NCI-H345 treated with DMSO at 0.1 percent for 48 hours (cell line): ENCODE results near the gene BIRC7.
A peak's percentile ranks its signal among the peaks of the same experiment; 100 is the strongest.

Source experiments
- DNase-seq: peaks from one replicate; lab custom pipeline; 2025; ENCODE audit not compliant: unreplicated experiment; lab: John Stamatoyannopoulos, UW

BIRC7 gene

DNA sequence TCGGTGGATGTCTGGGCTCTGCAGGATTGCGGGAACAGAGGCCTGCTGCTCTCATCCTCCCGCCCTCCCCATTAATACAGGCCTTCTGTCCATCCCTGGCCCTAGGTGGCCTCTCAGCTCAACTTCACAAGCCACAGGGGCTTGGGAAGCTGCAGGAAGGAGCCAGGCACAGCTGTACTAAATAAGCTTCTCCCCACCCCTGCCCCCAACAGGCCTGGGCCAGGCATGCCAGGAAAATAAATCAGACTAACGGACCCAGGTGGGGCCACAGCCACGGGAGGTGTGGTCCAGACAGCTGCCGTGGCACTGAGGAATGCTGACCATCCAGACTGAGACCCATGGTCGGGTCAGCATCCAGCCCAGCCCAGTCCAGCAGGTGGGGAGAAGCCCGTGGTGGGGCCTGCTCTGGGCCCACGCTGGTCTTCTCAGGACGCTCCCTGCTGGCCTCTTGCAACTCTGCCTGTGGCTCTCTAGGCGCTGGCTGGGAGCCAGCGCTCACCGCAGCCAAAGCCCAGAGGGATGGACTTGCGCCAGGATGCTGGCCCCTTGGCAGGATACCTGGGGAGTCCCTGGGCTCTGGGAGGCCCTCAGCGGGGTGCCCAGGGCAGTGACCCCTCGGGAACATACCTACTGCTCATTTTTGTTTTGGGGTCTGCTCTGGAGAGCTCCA, 11.2 kb upstream of the BIRC7 start:
- DNase-seq = peak; percentile 42

DNA sequence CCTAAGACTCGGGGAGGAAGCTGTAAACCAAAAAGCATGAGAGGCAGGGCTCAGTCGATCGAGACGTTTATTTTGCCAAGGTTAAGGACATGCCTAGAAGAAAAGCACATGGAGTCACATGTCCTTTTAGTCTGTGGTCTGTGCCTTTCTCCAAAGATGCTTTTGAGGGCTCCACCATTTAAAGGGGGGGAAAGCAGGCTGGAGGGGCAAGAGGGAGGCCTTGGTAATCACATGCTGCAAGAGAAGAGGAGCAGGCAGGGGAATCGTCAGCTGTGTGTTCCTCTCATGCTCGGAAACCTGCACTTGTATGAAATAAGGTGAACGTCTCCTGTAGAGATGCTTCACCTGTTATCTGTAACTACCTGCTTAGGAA, 10.6 kb upstream of the BIRC7 start:
- no peak for DNase-seq

GRCh38 chr20:63226042-63226943, 9.4 kb upstream of the BIRC7 start:
- no peak for DNase-seq

DNA sequence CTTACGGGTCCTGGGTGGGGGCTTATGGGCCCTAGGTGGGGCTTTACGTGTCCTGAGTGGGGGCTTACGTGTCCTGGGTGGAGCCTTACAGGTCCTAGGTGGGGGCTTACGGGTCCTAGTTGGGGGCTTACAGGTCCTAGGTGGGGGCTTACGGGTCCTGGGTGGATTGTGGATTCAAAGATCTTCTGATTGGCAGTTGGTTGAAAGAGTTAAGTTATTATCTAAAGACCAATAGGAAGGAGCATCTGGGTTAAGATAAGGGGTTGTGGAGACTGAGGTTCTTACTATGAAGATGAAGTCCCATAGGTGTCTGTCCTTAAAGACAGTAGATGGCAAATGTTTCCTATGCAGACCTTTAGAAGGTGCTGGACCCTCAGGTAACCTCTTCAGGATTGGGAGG, 8.4 kb upstream of the BIRC7 start:
- no peak for DNase-seq

DNA sequence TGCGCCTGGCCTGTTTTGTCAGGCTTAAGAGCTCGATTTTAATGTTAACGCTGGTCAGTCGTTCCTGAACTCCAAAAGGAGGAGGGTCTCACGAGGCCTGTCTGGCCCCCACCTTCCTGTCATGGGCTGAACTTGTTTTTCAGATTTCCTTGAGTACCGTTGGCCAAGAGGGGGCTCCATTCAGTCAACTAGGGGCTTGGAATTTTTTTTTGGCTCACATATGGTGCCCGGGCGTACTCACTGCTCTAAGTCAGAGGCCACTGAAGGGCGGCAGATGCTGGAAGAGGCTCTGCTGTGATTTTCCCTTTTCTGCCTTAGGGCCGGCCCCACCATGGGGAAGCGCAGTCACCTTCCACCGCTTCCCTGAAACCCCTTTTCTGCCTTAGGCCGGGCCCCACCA, 6.9 kb upstream of the BIRC7 start:
- no peak for DNase-seq

DNA sequence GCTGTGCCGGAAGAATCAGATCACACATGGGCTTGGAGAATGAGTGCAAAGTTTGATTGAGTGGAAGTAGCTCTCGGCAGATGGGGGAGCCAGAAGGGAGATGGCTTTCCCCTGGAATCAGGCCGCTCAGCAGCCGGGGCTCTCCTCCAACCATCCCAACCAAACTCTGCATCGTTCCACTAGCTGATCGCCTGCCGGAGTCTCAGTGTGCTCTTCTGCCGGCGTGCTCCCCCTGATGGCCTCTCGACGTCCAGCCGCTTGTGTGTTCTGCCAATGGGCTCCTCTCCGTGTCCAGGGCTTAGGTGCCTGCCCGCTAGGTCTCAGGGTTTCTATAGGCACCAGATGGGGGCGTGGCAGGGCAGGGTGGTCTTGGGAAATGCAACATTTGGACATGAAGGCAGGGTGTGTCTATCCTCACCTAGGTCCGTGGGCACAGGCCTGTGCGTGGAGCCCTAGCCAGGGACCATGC, 4.9 kb upstream of the BIRC7 start:
- no peak for DNase-seq

- no peak for DNase-seq
Measured at GRCh38 chr20:63232235-63233060, 3.3 kb upstream of the BIRC7 start.

DNA sequence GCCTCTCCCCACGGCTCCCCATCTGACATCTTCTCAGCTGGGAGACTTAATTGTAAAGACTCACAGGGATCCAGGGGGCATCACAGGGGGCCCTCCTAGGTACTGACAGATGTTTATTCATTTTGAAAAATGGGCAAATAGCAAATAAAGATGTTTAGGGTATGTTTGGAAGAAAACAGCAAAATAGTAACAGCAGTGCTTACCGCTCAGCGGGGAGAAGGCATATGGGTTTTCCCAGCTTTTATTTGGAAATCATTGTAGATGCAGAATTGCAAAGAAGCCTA, 2.7 kb upstream of the BIRC7 start:
- DNase-seq = no peak

- DNase-seq = no peak
Measured at GRCh38 chr20:63233924-63234323, 1.8 kb upstream of the BIRC7 start.

DNA sequence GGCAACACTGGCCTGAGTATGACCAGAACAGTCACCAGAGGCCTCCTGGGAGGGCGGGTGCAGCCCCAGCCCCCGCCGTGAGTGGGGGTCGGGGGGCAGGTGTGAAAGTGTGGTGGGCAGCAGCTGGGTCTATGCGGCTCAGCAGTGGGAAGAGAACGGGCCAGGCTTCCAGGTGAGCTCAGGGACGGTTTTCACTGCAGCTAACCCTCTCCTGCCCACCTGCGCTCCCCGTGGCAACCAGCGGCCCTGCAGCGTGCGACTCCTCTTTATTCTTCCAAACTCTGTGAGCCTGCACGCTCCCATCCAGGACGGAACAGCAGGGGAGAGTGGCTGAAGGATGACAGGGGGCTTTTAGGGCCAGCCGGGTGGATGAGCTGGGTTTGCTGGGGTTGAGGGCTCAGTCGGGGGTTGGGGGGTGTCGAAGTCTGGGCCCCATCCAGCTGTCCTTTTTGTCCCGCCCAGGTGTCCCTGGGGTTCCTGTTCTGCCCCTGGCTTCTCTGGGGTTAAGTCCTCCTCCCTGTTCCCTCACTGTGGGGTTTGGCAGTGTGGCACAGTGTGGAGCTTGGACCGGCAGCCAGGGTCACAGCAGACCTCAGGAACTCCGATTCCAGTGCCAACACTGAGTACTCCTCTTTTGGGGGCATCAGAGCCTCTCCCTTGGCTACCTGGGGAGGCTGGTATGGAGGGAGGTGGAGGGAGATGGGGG, 859 bp upstream of the BIRC7 start:
- DNase-seq = peak; percentile 16

- DNase-seq = no peak
Measured at GRCh38 chr20:63236116-63236837, 572 bp downstream of the BIRC7 start.

DNA sequence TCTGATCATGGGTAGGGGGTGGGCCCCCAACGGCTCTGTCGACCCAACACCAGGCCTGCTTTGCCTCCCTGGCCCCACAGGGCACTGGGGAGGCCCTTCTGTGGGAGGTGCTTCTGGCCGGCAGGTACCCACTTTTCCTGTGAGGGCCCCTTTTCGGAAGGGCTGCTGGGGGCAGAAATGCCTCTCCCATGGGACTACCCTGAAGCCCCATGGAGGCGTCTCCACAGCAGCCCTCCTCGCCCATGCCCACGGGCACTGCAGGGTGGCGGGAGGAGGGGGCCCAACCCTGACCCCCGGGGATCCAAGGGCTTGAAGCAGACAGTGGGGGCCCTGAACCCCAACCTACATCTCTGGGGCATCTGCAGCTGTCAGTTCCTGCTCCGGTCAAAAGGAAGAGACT, 2.3 kb downstream of the BIRC7 start:
- no peak for DNase-seq

- no peak for DNase-seq
Measured at GRCh38 chr20:63238514-63239125, 2.9 kb downstream of the BIRC7 start.

GRCh38 chr20:63239431-63239830, 3.7 kb downstream of the BIRC7 start:
- DNase-seq = no peak

DNA sequence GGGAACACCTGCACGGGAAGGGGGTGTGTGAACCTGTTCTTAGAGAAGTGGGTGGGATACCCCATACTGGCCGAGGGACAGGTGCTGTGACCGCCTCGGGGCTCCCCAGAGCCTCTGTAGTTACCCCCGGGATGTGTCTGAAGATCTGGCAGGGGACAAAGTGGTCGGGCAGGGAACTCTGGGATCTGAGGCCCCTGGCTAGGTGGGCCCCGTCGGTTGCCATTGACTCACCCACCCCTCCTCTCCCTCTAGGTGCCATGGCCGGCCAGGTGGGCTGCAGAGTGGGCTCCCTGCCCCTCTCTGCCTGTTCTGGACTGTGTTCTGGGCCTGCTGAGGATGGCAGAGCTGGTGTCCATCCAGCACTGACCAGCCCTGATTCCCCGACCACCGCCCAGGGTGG, 4.3 kb downstream of the BIRC7 start:
- DNase-seq = no peak

DNA sequence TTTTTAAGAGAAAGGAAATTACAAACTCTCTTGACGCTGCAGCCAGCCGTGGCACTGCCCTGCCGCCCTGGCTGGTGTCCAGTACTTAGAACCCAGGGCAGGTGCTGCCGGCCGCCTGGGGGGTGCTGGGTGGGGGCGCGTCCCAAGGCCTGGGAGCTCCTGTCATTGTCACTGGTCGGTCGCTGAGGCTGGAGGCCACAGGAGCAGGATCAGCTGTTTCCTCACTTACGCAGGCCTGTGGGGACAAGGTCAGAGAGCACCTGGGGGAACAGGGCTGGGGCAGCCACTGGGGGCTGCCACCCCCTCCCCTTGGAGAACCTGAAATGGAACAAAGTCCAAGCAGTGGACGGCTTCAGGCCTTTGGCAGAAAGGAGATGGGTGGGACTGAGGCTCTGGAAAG, 5.6 kb downstream of the BIRC7 start:
- DNase-seq = no peak

DNA sequence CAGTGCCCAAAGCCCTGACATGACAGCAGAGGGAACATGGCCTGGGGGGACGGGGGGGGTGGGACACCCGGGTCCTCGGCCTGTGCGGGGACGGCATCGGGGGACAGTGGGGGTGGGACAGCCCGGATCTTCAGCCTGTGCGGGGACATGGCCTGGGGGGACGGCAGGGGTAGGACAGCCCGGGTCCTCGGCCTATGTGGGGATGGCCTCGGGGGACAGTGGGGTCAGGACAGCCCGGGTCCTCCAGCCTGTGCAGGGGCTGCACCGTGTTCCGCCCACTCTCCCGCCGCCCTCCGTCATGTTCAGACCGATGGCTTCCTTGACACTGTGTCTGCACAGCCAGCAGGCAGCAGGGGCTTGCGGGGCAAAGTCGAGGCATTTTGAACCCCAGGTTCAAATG, 7.0 kb downstream of the BIRC7 start:
- DNase-seq = no peak

GRCh38 chr20:63243604-63244247, 8.0 kb downstream of the BIRC7 start:
- DNase-seq = no peak

DNA sequence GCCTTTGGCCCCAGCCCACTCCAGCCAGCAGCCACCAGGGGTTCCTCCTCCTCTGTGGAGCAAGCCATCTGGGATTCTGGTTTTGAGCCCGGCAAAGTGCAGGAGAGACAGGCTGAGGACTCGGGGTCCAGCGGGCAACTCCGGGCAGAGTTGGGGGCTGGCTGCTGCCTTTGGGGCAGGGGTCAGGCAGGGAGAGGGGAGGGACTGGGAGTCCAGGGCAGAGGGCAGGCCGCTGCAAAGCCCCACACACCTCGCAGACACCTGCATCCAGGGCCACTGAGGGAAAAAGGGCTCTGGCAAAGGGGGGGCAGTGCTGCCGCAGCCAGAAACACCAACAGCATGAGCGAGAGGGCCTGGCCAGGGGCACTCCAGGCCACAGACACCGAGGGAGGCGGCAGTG, 8.8 kb downstream of the BIRC7 start:
- no peak for DNase-seq
